ENCODE measurements around the gene TRABD2B.

DNA sequence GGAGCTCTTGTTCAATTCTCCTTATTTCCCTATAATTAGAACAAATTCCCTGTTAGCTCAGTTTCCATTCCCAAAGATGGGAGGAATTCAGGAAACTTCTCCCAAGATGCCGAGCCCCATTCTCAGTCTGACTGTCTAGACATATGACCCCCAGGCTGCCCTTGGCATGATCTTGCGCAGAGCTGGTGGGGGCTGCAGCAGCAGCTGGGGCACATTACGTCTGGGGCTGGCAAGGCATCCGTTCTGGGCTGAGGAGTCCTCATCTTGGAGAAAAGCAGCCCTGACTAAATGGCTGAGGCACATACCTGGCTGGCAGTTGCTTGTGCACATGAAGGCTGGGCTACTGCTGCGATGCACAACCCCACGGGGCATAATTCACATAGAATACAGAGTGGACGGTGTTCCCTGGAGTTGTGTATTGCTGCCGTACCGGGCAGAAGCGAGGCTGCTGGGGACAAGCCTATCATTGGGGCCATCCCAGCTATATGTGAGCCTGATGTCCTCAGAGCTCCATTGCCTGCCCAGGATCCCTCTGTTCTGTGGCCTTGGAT lies 36.4 kb upstream of the TRABD2B start:
- TF ChIP-seq, protein P1, sequence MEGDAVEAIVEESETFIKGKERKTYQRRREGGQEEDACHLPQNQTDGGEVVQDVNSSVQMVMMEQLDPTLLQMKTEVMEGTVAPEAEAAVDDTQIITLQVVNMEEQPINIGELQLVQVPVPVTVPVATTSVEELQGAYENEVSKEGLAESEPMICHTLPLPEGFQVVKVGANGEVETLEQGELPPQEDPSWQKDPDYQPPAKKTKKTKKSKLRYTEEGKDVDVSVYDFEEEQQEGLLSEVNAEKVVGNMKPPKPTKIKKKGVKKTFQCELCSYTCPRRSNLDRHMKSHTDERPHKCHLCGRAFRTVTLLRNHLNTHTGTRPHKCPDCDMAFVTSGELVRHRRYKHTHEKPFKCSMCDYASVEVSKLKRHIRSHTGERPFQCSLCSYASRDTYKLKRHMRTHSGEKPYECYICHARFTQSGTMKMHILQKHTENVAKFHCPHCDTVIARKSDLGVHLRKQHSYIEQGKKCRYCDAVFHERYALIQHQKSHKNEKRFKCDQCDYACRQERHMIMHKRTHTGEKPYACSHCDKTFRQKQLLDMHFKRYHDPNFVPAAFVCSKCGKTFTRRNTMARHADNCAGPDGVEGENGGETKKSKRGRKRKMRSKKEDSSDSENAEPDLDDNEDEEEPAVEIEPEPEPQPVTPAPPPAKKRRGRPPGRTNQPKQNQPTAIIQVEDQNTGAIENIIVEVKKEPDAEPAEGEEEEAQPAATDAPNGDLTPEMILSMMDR (IDR thresholded peaks at IDR 0.05): no peak
- TF ChIP-seq POLR2A (IDR thresholded peaks at IDR 0.05): no peak
